Fibroblast of the aortic adventitia (primary cell): ENCODE results near the gene ZNF276. TPM values are rescaled to one million over a fixed set of nuclear protein-coding genes. Genes with fewer than 3 reads are reported as not detected.

Source experiments
- DNase-seq: peaks from one replicate; pipeline ENCODE4 v3.0.0-alpha.2; 2010; ENCODE audit warnings: low read depth
- H3K4me3 ChIP-seq: 2 replicates; pipeline ENCODE4 v1.5.1; 2011; ENCODE audit warnings: low read depth, mild to moderate bottlenecking, control low read depth, low read length, moderate library complexity
- total RNA-seq: library from RNA; depleted of rRNA; stranded (reverse); fragments of >200 nt; gene quantifications from 2 replicates; pipeline ENCODE4 v1.2.3, GENCODE V29; 2012; ENCODE audit warnings: low replicate concordance
- TF ChIP-seq, protein P1 (sequence below): IDR thresholded peaks from 2 replicates; pipeline ENCODE4 v1.5.1; 2011; ENCODE audit warnings: mild to moderate bottlenecking, low read length, control low read depth, inconsistent platforms; ENCODE audit not compliant: insufficient read depth

ZNF276 gene
- total RNA-seq, 1 donor, result 10.4 TPM

DNA sequence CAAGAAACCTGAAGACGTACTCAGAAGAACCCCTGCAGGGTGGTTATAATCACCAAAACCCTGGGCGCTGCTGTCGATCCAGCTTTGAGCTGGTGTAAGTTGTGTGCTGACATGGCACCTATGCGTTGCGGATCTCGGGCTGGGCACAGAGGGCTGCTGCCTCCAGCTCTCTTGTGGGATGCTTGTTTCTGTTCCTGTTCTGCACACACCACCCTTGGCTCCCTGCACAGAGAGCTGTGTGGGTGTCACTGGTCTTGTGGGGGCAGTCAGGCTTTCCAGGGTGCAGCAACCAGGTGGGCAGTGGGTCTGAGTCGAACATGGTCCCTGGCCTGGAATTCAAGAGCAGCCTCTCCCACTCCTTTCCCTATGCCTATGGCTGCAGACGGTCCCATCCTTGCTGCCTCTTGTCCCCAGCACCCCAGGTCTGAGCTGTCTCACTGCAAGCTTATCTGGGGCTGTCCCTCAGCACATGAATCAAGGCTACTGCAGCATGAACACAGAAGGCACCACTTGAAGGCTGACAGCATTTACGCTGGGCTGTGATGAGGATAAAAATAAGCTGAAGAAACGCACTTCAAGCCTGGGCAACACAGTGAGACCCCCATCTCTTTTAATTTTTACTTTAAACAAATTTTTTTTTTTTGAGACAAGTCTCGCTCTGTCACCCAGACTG, 20.1 kb downstream of the ZNF276 start:
- DNase-seq, result no peak
- no peak overlapping the region for H3K4me3 ChIP-seq
- TF ChIP-seq, protein P1, sequence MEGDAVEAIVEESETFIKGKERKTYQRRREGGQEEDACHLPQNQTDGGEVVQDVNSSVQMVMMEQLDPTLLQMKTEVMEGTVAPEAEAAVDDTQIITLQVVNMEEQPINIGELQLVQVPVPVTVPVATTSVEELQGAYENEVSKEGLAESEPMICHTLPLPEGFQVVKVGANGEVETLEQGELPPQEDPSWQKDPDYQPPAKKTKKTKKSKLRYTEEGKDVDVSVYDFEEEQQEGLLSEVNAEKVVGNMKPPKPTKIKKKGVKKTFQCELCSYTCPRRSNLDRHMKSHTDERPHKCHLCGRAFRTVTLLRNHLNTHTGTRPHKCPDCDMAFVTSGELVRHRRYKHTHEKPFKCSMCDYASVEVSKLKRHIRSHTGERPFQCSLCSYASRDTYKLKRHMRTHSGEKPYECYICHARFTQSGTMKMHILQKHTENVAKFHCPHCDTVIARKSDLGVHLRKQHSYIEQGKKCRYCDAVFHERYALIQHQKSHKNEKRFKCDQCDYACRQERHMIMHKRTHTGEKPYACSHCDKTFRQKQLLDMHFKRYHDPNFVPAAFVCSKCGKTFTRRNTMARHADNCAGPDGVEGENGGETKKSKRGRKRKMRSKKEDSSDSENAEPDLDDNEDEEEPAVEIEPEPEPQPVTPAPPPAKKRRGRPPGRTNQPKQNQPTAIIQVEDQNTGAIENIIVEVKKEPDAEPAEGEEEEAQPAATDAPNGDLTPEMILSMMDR, result no peak

DNA sequence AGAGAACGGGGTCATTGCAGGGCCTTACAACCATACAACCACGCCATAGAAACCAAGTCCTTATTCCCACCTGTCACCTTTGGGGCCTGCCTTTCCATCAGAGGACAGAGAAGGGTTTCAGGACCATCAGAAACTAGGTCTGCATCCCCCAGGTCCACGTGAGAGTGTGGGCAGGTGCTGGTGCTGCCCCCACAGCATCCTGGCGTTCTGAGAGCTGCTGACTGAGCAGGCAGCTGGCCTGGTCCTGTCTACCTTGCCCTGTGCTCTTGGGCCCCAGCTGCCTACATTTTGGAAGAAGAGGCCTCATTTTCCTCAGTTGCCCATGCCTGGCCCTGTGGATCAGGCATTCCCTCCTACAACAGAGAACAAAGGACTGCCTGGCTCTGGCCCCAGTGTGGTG, 21.6 kb downstream of the ZNF276 start:
- H3K4me3 ChIP-seq, result no peak overlapping the region

DNA sequence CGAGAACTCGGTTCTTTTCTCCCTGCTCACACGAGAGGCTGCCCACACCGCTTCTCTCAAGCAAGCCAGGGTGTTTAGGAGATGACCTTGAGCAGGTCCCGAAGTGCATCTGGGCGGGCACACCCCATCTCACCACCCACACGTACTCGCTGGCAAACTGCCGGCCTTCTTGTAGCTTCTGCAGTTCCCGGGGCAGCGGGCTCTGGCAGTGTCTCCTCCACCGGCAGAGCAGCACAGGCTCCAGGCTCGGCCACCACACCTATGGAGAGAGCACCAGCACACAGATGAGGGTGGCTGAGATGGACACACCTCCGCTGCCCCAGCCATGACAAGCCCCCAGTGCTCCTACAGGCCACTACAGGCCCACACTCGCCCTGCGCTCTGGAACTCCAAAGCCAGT, 23.5 kb downstream of the ZNF276 start:
- TF ChIP-seq, protein P1, result no peak
- no peak overlapping the region for H3K4me3 ChIP-seq
- no peak for DNase-seq

More for the DNA sequence above, 21.6 kb downstream of the ZNF276 start:
- no peak for DNase-seq
- TF ChIP-seq, protein P1, result no peak

DNA sequence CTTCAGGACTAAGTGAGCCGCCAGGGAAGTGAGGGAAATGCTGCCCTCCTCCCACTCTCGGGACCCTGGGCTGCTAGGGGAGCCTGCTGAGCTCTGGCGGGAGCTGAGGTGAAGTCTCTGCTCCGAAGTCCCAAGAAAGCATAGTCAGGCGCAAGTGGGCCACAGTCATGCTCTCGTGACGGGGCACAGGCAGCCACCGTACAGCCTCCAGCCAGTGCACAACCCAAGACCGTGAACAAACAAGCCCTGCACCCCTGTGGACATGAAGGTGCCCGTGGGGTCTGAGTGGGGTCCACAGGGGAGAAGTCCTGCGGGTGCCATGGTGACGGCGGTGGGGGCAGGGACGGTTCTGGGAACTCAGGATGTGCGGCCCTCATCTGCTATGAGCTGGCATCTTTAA, 24.7 kb downstream of the ZNF276 start:
- no peak for DNase-seq
- no peak overlapping the region for H3K4me3 ChIP-seq
- TF ChIP-seq, protein P1, result no peak

DNA sequence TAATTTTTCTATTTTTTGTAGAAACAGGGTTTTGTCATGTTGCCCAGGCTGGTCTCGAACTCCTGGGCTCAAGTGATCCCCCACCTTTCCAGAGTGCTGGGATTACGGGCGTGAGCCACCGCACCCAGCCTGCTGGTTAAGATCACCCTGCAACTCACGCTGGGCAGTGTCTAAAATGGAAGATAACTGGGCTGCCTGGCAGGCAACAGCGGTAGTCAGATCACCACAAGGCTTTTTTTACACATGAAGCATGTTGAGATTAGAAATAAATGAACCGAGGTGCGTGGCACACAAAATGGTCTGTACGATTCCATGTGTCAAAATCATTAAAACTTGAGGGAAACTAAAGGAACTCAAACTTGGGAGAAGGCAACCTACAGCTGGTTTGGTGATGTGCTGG, 26.7 kb downstream of the ZNF276 start:
- TF ChIP-seq, protein P1, result no peak
- DNase-seq, result no peak
- H3K4me3 ChIP-seq, result no peak overlapping the region

DNA sequence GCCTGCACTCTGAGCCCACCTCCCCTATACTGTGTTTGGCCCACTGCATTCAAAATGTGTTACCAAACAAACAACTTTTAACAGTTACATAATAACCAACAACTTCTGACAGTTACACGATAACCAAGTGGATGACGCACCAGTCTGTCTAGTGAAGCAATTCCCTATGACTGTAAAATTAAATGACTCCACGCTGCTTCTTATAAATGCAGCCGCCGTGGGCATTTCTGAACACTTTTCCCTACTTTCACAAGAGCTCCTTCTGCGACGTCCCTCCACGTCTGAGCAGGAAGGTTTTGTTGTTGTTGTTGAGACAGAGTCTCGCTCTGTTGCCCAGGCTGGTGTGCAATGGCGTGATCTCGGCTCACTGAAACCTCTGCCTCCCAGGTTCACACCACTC, 27.6 kb downstream of the ZNF276 start:
- TF ChIP-seq, protein P1, result no peak
- H3K4me3 ChIP-seq, result no peak overlapping the region
- DNase-seq, result no peak

DNA sequence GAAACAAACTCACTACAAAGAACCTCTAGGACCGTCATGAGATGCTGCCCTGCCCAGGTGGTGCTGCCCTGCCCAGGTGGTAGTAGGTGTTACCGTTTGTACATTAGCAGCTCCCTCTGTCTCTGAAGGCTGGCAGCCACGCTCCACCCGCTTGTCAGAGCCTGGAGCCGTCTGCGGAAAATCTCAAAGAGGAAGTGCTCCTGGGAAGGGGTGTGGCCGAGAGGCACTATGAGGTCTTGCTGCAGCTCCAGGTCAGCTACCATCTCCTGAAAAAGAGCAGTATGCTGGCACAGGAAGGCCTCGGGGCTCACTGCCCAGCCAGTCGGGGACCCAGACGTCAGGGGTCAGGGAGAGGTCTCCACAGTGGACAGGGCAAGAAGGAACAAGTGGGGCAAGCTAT, 28.3 kb downstream of the ZNF276 start:
- TF ChIP-seq, protein P1, result no peak
- H3K4me3 ChIP-seq, result no peak overlapping the region
- DNase-seq, result no peak
